D341Med (cell line): ENCODE results near the gene CERS4.
"Not testable (repeated sequence)": the region's sequence is repeated elsewhere in the genome, so short reads cannot be mapped to it uniquely, and the experiment has no call there.

Experiments used
- DNase-seq: peaks from one replicate; pipeline ENCODE4 v3.0.0; 2012; ENCODE audit warnings: low spot score

CERS4 gene

DNA sequence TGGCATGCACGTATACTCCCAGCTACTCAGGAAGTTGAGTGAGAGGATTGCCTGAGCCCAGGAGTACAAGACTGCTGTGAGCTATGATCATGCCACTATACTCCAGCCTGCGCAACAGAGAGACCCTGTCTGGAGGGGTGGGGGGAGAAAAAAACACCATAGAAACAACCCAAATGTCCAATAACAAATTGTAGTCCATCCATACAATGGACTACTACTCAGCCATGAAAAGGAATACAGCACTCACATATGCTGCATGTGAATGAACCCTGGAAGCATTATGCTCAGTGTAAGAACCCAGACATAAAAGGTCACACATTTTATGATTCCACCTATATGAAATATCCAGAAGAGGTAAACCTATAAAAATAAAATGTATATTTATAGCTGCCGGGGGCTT, 56.7 kb downstream of the CERS4 start:
- DNase-seq: no peak

DNA sequence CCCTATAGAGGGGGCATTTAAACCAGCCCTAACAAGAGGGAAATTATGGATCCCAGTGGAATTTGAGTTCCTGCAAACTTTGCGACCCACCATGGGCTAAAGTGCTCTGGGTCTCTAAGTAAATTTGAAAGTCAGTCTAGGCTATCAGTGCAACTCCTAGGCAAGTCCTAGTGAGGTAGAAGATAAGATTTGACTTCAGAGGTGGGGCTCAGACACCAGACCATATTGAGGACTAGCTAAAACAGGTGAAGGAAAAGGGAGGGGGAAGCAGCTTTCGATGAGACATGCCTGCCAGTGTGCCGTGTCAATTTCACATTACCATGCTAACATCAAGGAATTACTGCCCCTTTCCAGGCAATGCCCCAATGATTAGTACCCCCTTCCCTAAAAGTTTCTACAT, 60.6 kb downstream of the CERS4 start:
- DNase-seq: no peak

DNA sequence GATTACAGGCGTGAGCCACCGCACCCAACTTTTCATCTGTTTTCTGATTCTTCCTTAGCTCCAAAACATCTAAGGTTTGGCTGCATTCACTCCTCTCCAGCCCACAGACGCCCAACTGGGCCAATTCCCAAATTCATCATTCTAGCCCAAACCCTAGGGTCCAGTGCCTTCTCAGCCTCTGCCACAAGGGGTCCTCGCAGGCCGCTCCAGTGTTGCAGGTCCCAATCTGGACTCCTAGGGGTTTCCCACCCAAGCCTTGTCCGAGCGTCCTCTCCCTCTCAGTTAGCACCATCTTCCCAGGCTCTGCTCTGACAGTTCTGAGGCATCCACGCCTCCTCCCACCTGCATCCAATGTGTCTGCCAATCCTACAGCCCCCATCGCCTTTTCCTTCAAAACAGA, 67.3 kb downstream of the CERS4 start:
- DNase-seq: not testable (repeated sequence)

GRCh38 chr19:8291337-8291736, 82.2 kb downstream of the CERS4 start:
- not testable (repeated sequence) for DNase-seq

DNA sequence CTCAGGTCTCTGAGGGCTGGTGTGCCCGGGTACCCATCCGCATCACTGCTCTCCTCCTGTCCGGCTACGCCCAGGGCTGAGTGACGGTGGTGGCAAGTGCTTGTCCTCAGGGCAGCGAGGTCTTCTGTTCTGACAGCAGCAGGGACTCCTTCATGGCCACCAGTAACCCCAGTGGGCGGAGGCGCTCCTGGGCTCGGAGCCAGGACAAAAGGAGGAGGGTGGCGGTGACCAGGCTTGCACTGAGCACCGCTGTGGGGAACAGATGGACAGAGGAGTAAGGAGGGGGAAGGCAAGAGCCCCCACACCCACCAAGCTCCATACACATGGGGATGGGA, 93.2 kb downstream of the CERS4 start:
- DNase-seq: peak; percentile 53

GRCh38 chr19:8302734-8303133, 93.6 kb downstream of the CERS4 start:
- DNase-seq: no peak

GRCh38 chr19:8304841-8305621, 95.9 kb downstream of the CERS4 start:
- DNase-seq: peak; percentile 61

DNA sequence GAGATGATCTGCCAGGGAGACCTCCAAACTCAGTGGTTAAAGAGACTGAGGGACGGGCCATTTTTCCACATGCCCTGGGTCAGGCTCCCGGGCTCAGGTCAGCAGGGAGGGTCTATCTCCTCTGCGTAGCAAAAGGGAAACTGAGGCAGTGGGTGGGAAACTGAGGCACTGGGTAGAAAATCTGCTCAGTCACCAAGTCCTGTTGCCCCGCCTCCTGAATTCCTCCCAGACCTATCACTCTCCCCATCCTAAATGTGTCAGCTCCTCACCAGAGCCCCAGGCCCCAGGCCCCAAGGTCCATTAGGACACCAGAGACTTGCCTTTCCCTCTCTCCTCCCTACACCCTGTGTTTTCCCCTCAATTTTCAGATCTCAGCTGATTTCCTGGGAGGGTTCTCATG, 96.6 kb downstream of the CERS4 start:
- no peak for DNase-seq

DNA sequence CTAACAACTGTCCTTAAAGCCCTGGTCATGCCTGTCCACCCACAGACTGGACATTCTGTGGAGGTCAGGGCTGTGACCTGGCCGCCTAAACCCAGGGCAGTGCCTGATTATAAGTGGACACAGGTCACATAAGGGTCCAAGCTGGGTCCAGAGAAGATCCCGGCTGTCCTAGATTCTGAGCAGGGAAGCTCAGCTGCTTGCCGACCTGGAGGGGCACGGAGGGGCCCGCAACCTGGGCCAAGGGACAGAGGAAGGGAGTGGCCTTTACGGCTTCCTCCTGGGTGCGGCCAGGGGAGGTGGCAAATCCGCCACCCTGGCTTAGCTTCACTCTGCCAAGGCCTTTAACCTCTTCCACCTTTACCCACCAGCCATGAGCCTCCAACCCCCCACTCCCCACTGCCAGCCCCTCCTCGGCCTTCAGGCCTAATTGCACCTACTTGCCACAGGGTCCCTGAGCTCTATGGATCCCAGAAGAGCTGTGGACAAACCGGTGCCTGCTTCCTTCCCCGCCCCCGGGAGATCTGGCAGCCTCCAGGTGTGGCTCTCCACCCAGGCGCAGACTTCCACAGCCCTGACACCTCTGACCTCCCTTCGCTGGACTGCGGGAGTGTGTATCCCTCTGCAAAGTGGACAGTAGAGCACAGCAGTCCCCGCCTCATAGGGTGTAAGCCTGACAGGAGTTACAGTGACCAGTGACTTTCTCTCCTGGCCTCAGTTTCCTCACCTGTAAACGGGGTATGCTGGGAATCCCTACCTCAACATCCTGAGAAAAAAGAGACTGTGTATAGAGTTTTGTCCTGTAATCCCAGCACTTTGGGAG, 97.3 kb downstream of the CERS4 start:
- no peak for DNase-seq

- DNase-seq: peak; percentile 58
Observed at GRCh38 chr19:8307400-8307964, 98.3 kb downstream of the CERS4 start.

- DNase-seq: peak; percentile 98
Observed at GRCh38 chr19:8307965-8308866, 99.0 kb downstream of the CERS4 start, which contains the start of gene CD320. Gene CD320, minus strand, starts transcription at chr19:8308358. Its CDS starts 68 bp downstream, at chr19:8308290.

DNA sequence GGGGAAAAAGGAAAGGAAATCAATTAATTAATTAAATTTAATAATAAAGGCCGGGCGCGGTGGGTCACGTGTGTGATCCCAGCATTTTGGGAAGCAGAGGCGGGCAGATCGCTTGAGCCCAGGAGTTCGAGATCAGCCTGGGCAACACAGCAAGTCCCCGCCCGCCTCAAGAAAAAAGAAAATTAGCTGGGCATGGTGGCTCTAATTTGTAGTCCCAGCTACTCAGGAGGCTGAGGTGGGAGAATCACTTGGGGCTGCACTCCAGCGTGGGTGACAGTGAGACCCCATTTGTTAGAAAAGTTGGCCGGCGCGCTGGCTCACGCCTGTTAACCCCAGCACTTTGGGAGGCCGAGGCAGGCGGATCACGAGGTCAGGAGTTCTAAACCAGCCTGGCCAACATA, 99.7 kb downstream of the CERS4 start:
- no peak for DNase-seq

DNA sequence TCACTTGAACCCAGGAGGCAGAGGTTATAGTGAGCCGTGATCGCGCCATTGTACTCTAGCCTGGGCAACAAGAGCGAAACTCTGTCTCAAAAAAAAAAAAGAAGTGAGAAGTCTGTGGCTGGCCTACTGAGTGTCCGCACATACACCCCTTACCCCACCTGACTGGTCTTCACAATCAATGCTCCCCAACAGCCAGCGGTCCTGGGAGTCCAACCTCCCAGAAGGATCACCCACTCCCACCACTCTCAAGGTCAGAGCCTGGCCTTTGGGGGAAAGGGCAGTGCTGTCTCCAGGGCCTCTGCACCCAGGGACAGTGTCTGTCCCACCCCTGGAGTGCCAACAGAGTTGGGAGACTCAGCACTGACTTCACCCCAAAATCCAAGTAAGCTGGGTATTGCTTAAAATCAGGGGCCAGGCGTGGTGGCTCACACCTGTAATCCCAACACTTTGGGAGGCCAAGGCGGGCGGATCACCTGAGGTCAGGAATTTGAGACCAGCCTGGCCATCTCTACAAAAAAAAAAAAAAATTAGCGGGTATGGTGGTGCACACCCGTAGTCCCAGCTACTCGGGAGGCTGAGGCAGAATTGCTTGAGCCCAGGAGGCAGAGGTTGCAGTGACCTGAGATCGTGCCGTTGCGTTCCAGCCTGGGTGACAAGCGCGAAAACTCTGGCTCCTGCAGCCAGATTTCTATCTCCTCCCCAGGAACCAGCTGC, 101.3 kb downstream of the CERS4 start:
- no peak for DNase-seq

GRCh38 chr19:8311461-8312260, 102.5 kb downstream of the CERS4 start:
- DNase-seq: no peak
